ENCODE results near the gene TSPAN5. TPM values are rescaled to one million over a fixed set of nuclear protein-coding genes. Genes with fewer than 3 reads are reported as not detected.
A peak's percentile ranks its signal among the peaks of the same experiment; 100 is the strongest.
"Not testable (repeated sequence)": the region's sequence is repeated elsewhere in the genome, so short reads cannot be mapped to it uniquely, and the experiment has no call there.

TSPAN5 gene
- total RNA-seq, 1 donor from 2014 or later, result 1.7 TPM

GRCh38 chr4:98468709-98469108 lies 189.7 kb downstream of the TSPAN5 start:
- H3K36me3 ChIP-seq, result no peaks in the 10 kb centered on the region
- intact Hi-C loops (cut with micrococcal nuclease), result no loop called here
- no peak overlapping the region for H3K27ac ChIP-seq (replicated peaks)
- no peak overlapping the region for H3K4me3 ChIP-seq
- TF ChIP-seq CTCF (IDR thresholded peaks at IDR 0.05; ENCODE audit: borderline replicate concordance), result no peak
- peaks cover 16% of the 10 kb centered on the region for H3K4me1 ChIP-seq
- peak; percentile 32 for DNase-seq
- H3K27me3 ChIP-seq (ENCODE audit: low read depth), result no peaks in the 10 kb centered on the region
- H3K9me3 ChIP-seq (replicated peaks), result no peaks in the 10 kb centered on the region

DNA sequence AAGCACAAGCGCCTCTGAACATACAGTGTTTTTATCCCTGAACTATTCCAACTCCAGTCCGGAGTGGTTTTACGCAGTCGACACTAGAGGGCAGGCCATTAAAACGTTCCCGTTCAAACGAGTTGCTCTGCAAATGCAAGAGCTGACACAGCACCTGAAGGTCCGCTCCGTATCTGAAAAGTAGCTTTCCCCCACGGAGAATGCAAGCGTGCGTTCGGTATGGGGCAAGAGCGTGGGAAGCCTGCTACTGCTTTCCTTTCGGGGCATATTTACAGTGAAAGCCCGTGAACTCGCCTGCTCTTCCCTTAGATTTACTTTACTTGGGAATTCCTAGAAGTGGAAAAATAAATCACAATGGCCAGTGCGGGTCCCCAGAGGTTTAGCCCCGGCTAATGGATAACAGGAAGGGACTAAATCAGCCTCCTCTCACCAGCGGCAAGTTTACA lies 190.8 kb downstream of the TSPAN5 start:
- DNase-seq, result peak; percentile 44
- intact Hi-C loops (cut with micrococcal nuclease), result no loop called here
- Histone ChIP-seq H3K36me3 (no peaks in the 10 kb centered on the region), H3K27ac (replicated peaks) (no peak overlapping the region), H3K4me3 (peak overlapping the region; percentile 57), H3K27me3 (ENCODE audit: low read depth) (no peaks in the 10 kb centered on the region), H3K9me3 (replicated peaks) (no peaks in the 10 kb centered on the region), H3K4me1 (peaks cover 16% of the 10 kb centered on the region)
- peak; percentile 81 for TF ChIP-seq CTCF (IDR thresholded peaks at IDR 0.05; ENCODE audit: borderline replicate concordance)

DNA sequence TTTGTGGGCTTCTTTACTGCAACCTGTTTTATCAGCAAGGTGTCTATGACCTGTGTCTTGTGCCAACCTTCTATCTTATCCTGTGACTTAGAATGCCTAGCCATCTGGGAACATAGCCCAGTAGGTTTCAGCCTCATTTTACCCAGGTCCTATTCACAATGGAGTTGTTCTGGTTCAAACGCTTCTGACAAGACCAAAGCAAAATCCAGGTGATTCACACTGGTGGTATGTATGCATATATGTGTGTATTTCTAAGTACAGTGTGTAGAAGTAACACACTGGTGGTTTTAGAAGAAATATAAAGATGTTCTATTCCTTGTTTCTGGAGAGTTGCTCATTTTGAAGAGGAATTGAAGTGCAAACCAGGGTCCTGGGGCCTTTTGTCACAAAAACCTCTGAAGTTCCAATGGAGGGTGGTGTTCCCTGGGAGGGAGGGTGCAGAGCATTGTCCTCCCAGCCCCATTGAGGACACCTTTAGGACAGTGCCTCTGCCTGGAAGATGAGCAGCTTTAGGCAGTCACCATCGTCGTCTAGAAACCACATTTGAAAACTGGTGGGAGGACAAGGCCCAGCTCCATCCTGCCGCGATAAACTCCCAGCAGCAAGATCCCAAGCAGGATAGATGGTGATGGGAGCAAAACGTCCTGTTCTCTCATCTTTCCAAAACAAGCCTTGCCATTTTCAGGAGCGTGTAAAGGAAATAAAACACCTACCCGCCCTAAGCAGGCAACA lies 191.4 kb downstream of the TSPAN5 start:
- peak overlapping the region; percentile 57 for H3K4me3 ChIP-seq
- TF ChIP-seq CTCF (IDR thresholded peaks at IDR 0.05; ENCODE audit: borderline replicate concordance), result no peak

GRCh38 chr4:98462487-98462886 lies 195.9 kb downstream of the TSPAN5 start:
- intact Hi-C loops (cut with micrococcal nuclease), result no loop called here
- H3K27me3 ChIP-seq (ENCODE audit: low read depth), result no peaks in the 10 kb centered on the region

More for the DNA sequence above, 191.4 kb downstream of the TSPAN5 start:
- Histone ChIP-seq H3K4me1 (peaks cover 16% of the 10 kb centered on the region), H3K27me3 (ENCODE audit: low read depth) (no peaks in the 10 kb centered on the region), H3K36me3 (no peaks in the 10 kb centered on the region), H3K9me3 (replicated peaks) (no peaks in the 10 kb centered on the region), H3K27ac (replicated peaks) (no peak overlapping the region)
- no peak for DNase-seq
- intact Hi-C loops (cut with micrococcal nuclease), result no loop called here

GRCh38 chr4:98461121-98461865 lies 197.1 kb downstream of the TSPAN5 start:
- H3K4me1 ChIP-seq; DNase-seq; H3K4me3 ChIP-seq; H3K27me3 ChIP-seq (ENCODE audit: low read depth); H3K9me3 ChIP-seq (replicated peaks); H3K36me3 ChIP-seq; intact Hi-C loops (cut with micrococcal nuclease); H3K27ac ChIP-seq (replicated peaks): not testable (repeated sequence)

More at GRCh38 chr4:98462487-98462886, 195.9 kb downstream of the TSPAN5 start:
- Histone ChIP-seq H3K36me3 (no peaks in the 10 kb centered on the region), H3K9me3 (replicated peaks) (peaks cover 6% of the 10 kb centered on the region), H3K4me3 (no peak overlapping the region), H3K27ac (replicated peaks) (no peak overlapping the region), H3K4me1 (peaks cover 4% of the 10 kb centered on the region)
- no peak for DNase-seq
- no peak for TF ChIP-seq CTCF (IDR thresholded peaks at IDR 0.05; ENCODE audit: borderline replicate concordance)

DNA sequence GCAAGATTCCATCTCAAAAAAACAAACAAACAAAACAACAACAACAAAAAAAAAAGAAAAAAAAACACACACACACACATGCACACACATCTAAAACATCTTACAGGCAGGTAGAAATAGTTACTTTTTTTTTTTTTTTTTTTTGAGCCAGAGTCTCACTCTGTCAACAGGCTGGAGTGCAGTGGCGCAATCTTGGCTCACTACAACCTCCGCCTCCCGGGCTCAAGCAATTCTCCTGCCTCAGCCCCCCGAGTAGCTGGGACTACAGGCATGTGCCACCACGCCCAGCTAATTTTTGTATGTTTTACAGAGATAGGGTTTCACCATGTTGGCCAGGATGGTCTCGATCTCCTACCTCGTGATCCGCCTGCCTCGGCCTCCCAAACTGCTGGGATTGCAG lies 201.0 kb downstream of the TSPAN5 start:
- not testable (repeated sequence) for H3K27ac ChIP-seq (replicated peaks)

More for the DNA sequence above, 201.0 kb downstream of the TSPAN5 start:
- H3K9me3 ChIP-seq (replicated peaks), result peaks cover 11% of the 10 kb centered on the region
- H3K27me3 ChIP-seq (ENCODE audit: low read depth); H3K36me3 ChIP-seq; H3K4me1 ChIP-seq; H3K4me3 ChIP-seq; intact Hi-C loops (cut with micrococcal nuclease); DNase-seq: not testable (repeated sequence)

All from left ventricle myocardium inferior (tissue), 1 donor.